Karpas-422 (cell line): ENCODE data around the gene HGD. TPM values are rescaled to one million over a fixed set of nuclear protein-coding genes. Genes with fewer than 3 reads are reported as not detected.
"Not testable (repeated sequence)": the region's sequence is repeated elsewhere in the genome, so short reads cannot be mapped to it uniquely, and the experiment has no call there.

ENCODE experiments used
- DNase-seq: peaks from one replicate; pipeline ENCODE4 v3.0.0-alpha.2; 2015
- H2AFZ ChIP-seq: fragments of 200-600 bp; sonication (generic); 2 replicates; pipeline ENCODE4 v1.6.1; 2014; ENCODE audit warnings: antibody characterized with exemption, low read length, mixed read lengths
- H3K27ac ChIP-seq: fragments of 200-600 bp; sonication (generic); 2 replicates; pipeline ENCODE4 v1.5.1; 2014; ENCODE audit warnings: mild to moderate bottlenecking, low read length, moderate library complexity
- H3K27me3 ChIP-seq: fragments of 200-600 bp; sonication (generic); 2 replicates; pipeline ENCODE4 v1.6.1; 2014; ENCODE audit warnings: low read length, mixed read lengths
- H3K36me3 ChIP-seq: fragments of 200-600 bp; sonication (generic); 2 replicates; pipeline ENCODE4 v1.6.1; 2014; ENCODE audit warnings: low read length, mixed read lengths; ENCODE audit not compliant: insufficient read depth
- H3K4me1 ChIP-seq: fragments of 200-600 bp; sonication (generic); 2 replicates; pipeline ENCODE4 v1.6.1; 2014; ENCODE audit warnings: mild to moderate bottlenecking, low read length, mixed read lengths
- H3K4me2 ChIP-seq: fragments of 200-600 bp; sonication (generic); 2 replicates; pipeline ENCODE4 v1.6.1; 2014; ENCODE audit warnings: low read length, low read depth, mild to moderate bottlenecking; ENCODE audit not compliant: poor library complexity, severe bottlenecking
- H3K4me3 ChIP-seq: fragments of 200-600 bp; sonication (generic); 2 replicates; pipeline ENCODE4 v1.5.1; 2014; ENCODE audit warnings: mild to moderate bottlenecking, antibody characterized with exemption, low read length, mixed read lengths
- H3K79me2 ChIP-seq: fragments of 200-600 bp; sonication (generic); 2 replicates; pipeline ENCODE4 v1.6.1; 2014; ENCODE audit warnings: mild to moderate bottlenecking, low read length, mixed read lengths
- H3K9ac ChIP-seq: fragments of 200-600 bp; sonication (generic); 2 replicates; pipeline ENCODE4 v1.6.0; 2014; ENCODE audit warnings: low read length
- H3K9me2 ChIP-seq: fragments of 200-600 bp; sonication (generic), shearing (Covaris generic); replicated peaks from 2 replicates; pipeline ENCODE4 v1.6.0; 2014; ENCODE audit warnings: mild to moderate bottlenecking, low read length, moderate library complexity; ENCODE audit not compliant: insufficient read depth
- H3K9me3 ChIP-seq: fragments of 300-700, 200-600 bp; sonication (generic); 2 replicates; pipeline ENCODE4 v1.6.1; 2014; ENCODE audit warnings: low read length, mixed read lengths
- H4K20me1 ChIP-seq: fragments of 200-600 bp; sonication (generic); 2 replicates; pipeline ENCODE4 v1.6.1; 2014; ENCODE audit warnings: mild to moderate bottlenecking, antibody characterized with exemption, low read length, low read depth; ENCODE audit not compliant: insufficient read depth
- total RNA-seq: library from RNA; depleted of rRNA; stranded (reverse); fragments of >200 nt; shearing (Covaris generic); gene quantifications from 2 replicates; pipeline ENCODE4 v1.2.3, GENCODE V29; 2014; ENCODE audit warnings: low replicate concordance

HGD gene
- total RNA-seq, 1 experiment from 2014 or later: not detected

DNA sequence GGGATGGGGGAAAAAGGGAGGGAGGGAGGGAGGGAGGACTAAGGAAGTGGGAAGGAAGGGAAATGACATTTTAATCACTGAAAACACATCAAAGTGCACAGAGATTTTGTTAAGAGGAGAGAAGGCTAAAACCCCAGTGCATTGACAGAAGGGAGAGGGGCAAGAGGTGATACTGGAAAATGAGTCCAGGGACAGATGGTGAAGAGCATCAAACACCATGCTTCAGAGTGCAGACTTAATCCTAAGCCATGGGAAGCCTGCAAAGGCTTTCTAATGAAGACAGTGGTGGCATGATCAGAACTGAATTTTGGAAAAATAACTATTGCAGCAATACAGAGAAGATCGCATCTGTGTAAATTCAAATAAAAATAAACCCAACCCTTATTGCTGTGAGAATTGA, 41.8 kb downstream of the HGD start:
- H3K4me2 ChIP-seq: no peak overlapping the region
- no peaks in the 10 kb centered on the region for H3K9me2 ChIP-seq
- H3K79me2 ChIP-seq: no peaks in the 10 kb centered on the region
- no peak for DNase-seq
- H3K27ac ChIP-seq: no peak overlapping the region
- H3K4me3 ChIP-seq: no peak overlapping the region
- H3K9me3 ChIP-seq: no peaks in the 10 kb centered on the region
- H2AFZ ChIP-seq: no peak overlapping the region
- no peaks in the 10 kb centered on the region for H3K4me1 ChIP-seq
- no peak overlapping the region for H3K9ac ChIP-seq
- no peaks in the 10 kb centered on the region for H3K27me3 ChIP-seq
- no peaks in the 10 kb centered on the region for H4K20me1 ChIP-seq
- no peaks in the 10 kb centered on the region for H3K36me3 ChIP-seq

GRCh38 chr3:120638820-120639219, 43.2 kb downstream of the HGD start:
- not testable (repeated sequence) for H4K20me1 ChIP-seq, H3K27me3 ChIP-seq, H3K4me2 ChIP-seq, H3K4me1 ChIP-seq, H3K9me3 ChIP-seq, H3K9me2 ChIP-seq, H3K79me2 ChIP-seq, H3K36me3 ChIP-seq, H3K4me3 ChIP-seq, H3K27ac ChIP-seq, DNase-seq, H3K9ac ChIP-seq, H2AFZ ChIP-seq

- DNase-seq: no peak
- peak overlapping the region; percentile 74; the same call in 1 of the 2 replicates for H2AFZ ChIP-seq
These were observed 44.0 kb downstream of the HGD start for GRCh38 chr3:120637851-120638559.

GRCh38 chr3:120636795-120637401, 45.1 kb downstream of the HGD start:
- H3K27me3 ChIP-seq: no peaks in the 10 kb centered on the region
- H3K4me1 ChIP-seq: peaks cover 5% of the 10 kb centered on the region; the same call in 1 of the 2 replicates
- H3K79me2 ChIP-seq: no peaks in the 10 kb centered on the region
- DNase-seq: no peak
- H3K9me3 ChIP-seq: no peaks in the 10 kb centered on the region
- H3K9me2 ChIP-seq: no peaks in the 10 kb centered on the region
- no peak overlapping the region for H3K4me2 ChIP-seq
- no peaks in the 10 kb centered on the region for H3K36me3 ChIP-seq
- H3K4me3 ChIP-seq: no peak overlapping the region
- no peak overlapping the region for H3K9ac ChIP-seq
- no peak overlapping the region for H2AFZ ChIP-seq
- H3K27ac ChIP-seq: no peak overlapping the region
- H4K20me1 ChIP-seq: no peaks in the 10 kb centered on the region

More at GRCh38 chr3:120637851-120638559, 44.0 kb downstream of the HGD start:
- Histone ChIP-seq H3K9ac (no peak overlapping the region), H3K4me3 (no peak overlapping the region), H3K27me3 (no peaks in the 10 kb centered on the region), H3K9me2 (no peaks in the 10 kb centered on the region), H3K79me2 (no peaks in the 10 kb centered on the region), H3K4me1 (no peaks in the 10 kb centered on the region), H3K36me3 (no peaks in the 10 kb centered on the region), H4K20me1 (no peaks in the 10 kb centered on the region), H3K4me2 (no peak overlapping the region), H3K9me3 (no peaks in the 10 kb centered on the region), H3K27ac (no peak overlapping the region)

GRCh38 chr3:120634539-120634938, 47.5 kb downstream of the HGD start:
- Histone ChIP-seq H3K27ac (no peak overlapping the region), H4K20me1 (no peaks in the 10 kb centered on the region), H3K79me2 (no peaks in the 10 kb centered on the region), H3K4me3 (no peak overlapping the region), H3K36me3 (no peaks in the 10 kb centered on the region), H3K9me3 (no peaks in the 10 kb centered on the region), H3K27me3 (no peaks in the 10 kb centered on the region), H3K9ac (no peak overlapping the region), H2AFZ (no peak overlapping the region), H3K4me1 (peaks cover 6% of the 10 kb centered on the region; the same call in 1 of the 2 replicates), H3K4me2 (no peak overlapping the region), H3K9me2 (no peaks in the 10 kb centered on the region)
- DNase-seq: no peak

GRCh38 chr3:120625159-120625586, 56.9 kb downstream of the HGD start:
- H3K27ac ChIP-seq: no peak overlapping the region
- H3K79me2 ChIP-seq: no peaks in the 10 kb centered on the region
- H3K4me1 ChIP-seq: no peaks in the 10 kb centered on the region
- H3K4me2 ChIP-seq: no peak overlapping the region
- H3K9me2 ChIP-seq: no peaks in the 10 kb centered on the region
- H3K9me3 ChIP-seq: no peaks in the 10 kb centered on the region
- no peak overlapping the region for H2AFZ ChIP-seq
- no peak overlapping the region for H3K9ac ChIP-seq
- H3K36me3 ChIP-seq: no peaks in the 10 kb centered on the region
- H4K20me1 ChIP-seq: no peaks in the 10 kb centered on the region
- no peak for DNase-seq
- no peak overlapping the region for H3K4me3 ChIP-seq
- H3K27me3 ChIP-seq: no peaks in the 10 kb centered on the region

DNA sequence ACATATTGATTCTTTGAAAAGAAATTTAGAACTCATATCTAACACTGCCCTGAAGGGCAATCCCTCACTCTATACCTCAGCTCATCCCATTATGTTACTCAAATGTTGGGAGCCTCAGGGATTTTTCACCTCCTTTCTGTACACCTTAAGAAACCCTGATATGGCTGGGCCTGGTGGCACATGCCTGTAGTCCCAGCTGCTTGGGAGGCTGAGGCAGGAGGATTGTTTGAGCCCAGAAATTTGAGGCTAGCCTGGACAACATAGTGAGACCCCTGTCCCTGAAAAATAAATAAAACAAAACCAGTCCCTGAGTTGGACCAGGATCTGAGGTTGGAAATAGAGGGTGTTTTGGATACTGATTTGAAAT, 58.3 kb downstream of the HGD start:
- Histone ChIP-seq H3K9me3 (no peaks in the 10 kb centered on the region), H3K4me3 (no peak overlapping the region), H2AFZ (no peak overlapping the region), H3K79me2 (no peaks in the 10 kb centered on the region), H3K27ac (no peak overlapping the region), H3K4me1 (no peaks in the 10 kb centered on the region), H3K9me2 (no peaks in the 10 kb centered on the region), H3K4me2 (no peak overlapping the region), H4K20me1 (no peaks in the 10 kb centered on the region), H3K36me3 (no peaks in the 10 kb centered on the region), H3K27me3 (no peaks in the 10 kb centered on the region), H3K9ac (no peak overlapping the region)
- no peak for DNase-seq

GRCh38 chr3:120622870-120623726, 58.9 kb downstream of the HGD start:
- Histone ChIP-seq H3K27me3 (no peaks in the 10 kb centered on the region), H3K27ac (no peak overlapping the region), H4K20me1 (no peaks in the 10 kb centered on the region), H3K4me1 (no peaks in the 10 kb centered on the region), H3K4me3 (no peak overlapping the region), H3K9ac (no peak overlapping the region), H3K9me2 (no peaks in the 10 kb centered on the region), H3K36me3 (no peaks in the 10 kb centered on the region), H3K4me2 (no peak overlapping the region), H3K9me3 (no peaks in the 10 kb centered on the region), H2AFZ (no peak overlapping the region), H3K79me2 (no peaks in the 10 kb centered on the region)
- DNase-seq: peak; percentile 85
